DND-41 (cell line): ENCODE measurements around the gene ANAPC13.

Experiments used
- EZH2 ChIP-seq: IDR thresholded peaks from 3 replicates; pipeline ENCODE4 v1.6.1; 2012; ENCODE audit warnings: borderline replicate concordance, low read depth, mild to moderate bottlenecking, moderate library complexity, low read length, inconsistent platforms; ENCODE audit not compliant: severe bottlenecking
- TF ChIP-seq, protein P1 (sequence below): IDR thresholded peaks from 2 replicates; pipeline ENCODE4 v1.5.1; 2012; ENCODE audit warnings: borderline replicate concordance, low read length, moderate library complexity, mild to moderate bottlenecking; ENCODE audit not compliant: poor library complexity, severe bottlenecking; ENCODE audit errors: extremely low read depth

DNA sequence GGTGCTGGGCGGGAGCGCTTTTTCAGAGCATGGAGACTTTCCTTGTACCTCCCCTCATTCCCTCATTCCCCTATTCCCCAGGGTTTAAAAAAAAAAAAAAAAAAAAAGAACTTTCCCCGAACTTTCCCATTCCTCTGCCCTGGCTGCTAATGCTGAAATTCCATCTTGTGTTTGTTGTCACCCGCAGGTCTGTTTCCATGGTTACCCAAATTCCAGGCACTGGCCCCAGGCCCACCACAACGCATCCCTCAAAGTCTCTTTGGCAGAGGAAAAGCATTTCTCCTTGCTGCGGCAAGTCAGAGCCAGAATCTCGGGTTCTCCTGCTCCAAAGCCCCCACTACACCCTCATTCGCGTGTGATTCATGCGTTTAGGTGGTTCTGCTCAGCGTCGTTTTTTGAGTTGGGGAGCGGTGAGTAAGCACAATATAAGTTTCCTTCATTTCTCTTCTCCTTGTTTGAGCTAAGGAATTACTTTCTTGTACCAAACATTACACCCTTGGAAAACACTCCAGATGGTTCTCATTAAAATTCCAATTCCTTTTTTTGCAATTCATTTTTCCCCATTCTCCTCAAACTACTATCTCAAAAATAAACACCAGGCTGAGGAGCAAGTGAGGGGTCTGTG is 21.6 kb downstream of the ANAPC13 start:
- no peak for TF ChIP-seq EZH2
- TF ChIP-seq, protein P1, sequence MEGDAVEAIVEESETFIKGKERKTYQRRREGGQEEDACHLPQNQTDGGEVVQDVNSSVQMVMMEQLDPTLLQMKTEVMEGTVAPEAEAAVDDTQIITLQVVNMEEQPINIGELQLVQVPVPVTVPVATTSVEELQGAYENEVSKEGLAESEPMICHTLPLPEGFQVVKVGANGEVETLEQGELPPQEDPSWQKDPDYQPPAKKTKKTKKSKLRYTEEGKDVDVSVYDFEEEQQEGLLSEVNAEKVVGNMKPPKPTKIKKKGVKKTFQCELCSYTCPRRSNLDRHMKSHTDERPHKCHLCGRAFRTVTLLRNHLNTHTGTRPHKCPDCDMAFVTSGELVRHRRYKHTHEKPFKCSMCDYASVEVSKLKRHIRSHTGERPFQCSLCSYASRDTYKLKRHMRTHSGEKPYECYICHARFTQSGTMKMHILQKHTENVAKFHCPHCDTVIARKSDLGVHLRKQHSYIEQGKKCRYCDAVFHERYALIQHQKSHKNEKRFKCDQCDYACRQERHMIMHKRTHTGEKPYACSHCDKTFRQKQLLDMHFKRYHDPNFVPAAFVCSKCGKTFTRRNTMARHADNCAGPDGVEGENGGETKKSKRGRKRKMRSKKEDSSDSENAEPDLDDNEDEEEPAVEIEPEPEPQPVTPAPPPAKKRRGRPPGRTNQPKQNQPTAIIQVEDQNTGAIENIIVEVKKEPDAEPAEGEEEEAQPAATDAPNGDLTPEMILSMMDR, result no peak
